ENCODE results near the gene PSME1. TPM values are rescaled to one million over a fixed set of nuclear protein-coding genes. Genes with fewer than 3 reads are reported as not detected.

The PSME1 gene
- total RNA-seq, 6 donors from 2014 or later, result 56.6 to 206 (median 142) TPM

DNA sequence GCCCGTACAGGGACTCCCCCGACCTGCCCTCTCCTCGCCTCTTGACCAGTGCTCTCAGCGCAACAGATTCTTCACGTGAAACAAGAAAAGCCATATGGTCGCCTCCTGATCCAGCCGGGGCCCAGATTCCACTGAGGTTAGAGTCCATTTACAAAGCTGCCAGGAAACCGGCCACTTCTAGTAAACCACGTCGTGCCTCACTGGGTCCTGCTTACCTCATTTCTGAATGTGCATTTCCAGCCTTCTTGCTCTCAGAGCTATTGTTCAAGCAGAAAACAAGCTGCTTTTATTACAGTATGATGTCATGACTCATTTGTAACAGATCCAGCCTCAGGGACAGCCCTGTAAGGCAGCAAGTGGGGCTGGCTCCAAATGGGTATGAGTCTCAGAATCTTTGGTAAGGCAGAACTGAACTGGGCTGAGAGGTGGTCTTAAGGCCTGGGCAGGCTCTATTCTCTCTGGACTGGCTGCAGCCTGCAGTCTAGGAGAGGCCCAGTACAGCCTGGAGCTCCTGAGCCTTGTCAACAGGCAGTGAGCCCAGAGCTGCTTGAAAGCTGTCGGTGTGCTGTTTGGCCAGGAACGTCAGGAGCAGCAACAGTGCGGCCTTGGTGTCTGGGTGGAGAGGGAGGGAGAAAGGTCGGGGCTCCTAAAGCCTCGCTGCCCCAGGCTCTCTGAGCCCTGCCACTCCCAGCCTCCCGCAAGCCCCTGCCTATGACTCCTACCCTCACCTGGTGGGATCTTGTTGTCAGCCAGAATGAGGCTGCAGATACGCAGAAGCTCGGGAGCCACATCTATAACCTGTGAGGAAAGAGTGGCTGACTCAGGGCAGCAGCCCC, 44.2 kb downstream of the PSME1 start:
- Histone ChIP-seq H3K9me3 (no peaks in the 10 kb centered on the region), H3K36me3 (peaks cover 14 to 98% (median 91%) of the 10 kb centered on the region in 4 donors), H3K27ac (no peak overlapping the region), H3K27me3 (no peaks in the 10 kb centered on the region), H3K4me3 (no peak overlapping the region), H3K4me1 (no peaks in the 10 kb centered on the region)
- DNase-seq (no peak), ATAC-seq (ENCODE audit: low FRiP score in 2 of 2) (peak in 1 of 2 donors; percentile 44)
- TF ChIP-seq, protein P1, sequence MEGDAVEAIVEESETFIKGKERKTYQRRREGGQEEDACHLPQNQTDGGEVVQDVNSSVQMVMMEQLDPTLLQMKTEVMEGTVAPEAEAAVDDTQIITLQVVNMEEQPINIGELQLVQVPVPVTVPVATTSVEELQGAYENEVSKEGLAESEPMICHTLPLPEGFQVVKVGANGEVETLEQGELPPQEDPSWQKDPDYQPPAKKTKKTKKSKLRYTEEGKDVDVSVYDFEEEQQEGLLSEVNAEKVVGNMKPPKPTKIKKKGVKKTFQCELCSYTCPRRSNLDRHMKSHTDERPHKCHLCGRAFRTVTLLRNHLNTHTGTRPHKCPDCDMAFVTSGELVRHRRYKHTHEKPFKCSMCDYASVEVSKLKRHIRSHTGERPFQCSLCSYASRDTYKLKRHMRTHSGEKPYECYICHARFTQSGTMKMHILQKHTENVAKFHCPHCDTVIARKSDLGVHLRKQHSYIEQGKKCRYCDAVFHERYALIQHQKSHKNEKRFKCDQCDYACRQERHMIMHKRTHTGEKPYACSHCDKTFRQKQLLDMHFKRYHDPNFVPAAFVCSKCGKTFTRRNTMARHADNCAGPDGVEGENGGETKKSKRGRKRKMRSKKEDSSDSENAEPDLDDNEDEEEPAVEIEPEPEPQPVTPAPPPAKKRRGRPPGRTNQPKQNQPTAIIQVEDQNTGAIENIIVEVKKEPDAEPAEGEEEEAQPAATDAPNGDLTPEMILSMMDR (IDR thresholded peaks at IDR 0.05), result no peak
- TF ChIP-seq POLR2A (IDR thresholded peaks at IDR 0.05), result no peak
- no peak for TF ChIP-seq POLR2AphosphoS5 (IDR thresholded peaks at IDR 0.05)
- TF ChIP-seq EP300 (IDR thresholded peaks at IDR 0.05), result no peak
- WGBS, 2 donors, result 89 to 90% methylated on average over 17 to 18 of the region's 18 CpGs

DNA sequence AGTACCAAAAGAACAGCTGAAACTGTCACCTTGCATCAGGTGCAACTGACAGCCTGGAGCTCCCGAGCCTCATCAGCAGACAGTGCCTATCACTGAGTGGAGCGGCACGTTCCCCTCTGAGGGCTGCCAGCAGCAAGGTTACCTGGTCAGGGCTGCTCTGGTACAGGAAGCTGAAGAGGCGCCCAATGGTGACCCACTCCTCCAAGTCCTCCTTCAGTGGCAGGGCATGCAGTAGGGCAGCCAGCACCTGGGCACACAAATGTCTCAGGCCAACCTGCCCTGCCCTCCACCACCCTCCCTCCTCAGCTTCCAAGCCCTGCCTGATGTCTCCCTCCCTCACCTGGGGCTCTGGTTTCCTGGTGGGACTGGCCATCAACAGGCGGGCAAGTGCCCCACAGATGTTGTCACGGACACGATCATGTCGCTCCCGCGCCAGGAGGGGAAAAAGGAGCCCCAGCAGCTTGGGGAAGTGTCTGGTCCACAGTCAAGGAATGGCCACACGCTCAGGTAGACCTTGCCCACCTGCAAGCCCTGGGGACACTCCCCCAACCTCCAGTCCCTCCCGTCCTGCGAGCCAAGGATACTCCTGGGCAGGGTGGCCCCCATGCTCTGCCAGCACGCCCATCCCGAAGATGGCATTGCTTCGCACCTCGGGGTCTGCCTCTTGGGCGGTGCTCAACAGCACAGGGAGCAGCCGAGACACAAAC, 45.5 kb downstream of the PSME1 start:
- DNase-seq, result peak in 1 of 2 donors; percentile 62
- no peaks in the 10 kb centered on the region for H3K4me1 ChIP-seq
- WGBS, 2 donors, result 89 to 91% methylated on average over 7 to 18 of the region's 19 CpGs
- ATAC-seq (ENCODE audit: low FRiP score in 2 of 2), result no peak
- TF ChIP-seq, protein P1 (IDR thresholded peaks at IDR 0.05), result no peak
- TF ChIP-seq POLR2A (IDR thresholded peaks at IDR 0.05), result no peak
- no peak overlapping the region for H3K4me3 ChIP-seq
- peaks cover 14 to 99% (median 94%) of the 10 kb centered on the region in 4 donors for H3K36me3 ChIP-seq
- H3K9me3 ChIP-seq, result no peaks in the 10 kb centered on the region
- H3K27me3 ChIP-seq, result no peaks in the 10 kb centered on the region
- H3K27ac ChIP-seq, result no peak overlapping the region

DNA sequence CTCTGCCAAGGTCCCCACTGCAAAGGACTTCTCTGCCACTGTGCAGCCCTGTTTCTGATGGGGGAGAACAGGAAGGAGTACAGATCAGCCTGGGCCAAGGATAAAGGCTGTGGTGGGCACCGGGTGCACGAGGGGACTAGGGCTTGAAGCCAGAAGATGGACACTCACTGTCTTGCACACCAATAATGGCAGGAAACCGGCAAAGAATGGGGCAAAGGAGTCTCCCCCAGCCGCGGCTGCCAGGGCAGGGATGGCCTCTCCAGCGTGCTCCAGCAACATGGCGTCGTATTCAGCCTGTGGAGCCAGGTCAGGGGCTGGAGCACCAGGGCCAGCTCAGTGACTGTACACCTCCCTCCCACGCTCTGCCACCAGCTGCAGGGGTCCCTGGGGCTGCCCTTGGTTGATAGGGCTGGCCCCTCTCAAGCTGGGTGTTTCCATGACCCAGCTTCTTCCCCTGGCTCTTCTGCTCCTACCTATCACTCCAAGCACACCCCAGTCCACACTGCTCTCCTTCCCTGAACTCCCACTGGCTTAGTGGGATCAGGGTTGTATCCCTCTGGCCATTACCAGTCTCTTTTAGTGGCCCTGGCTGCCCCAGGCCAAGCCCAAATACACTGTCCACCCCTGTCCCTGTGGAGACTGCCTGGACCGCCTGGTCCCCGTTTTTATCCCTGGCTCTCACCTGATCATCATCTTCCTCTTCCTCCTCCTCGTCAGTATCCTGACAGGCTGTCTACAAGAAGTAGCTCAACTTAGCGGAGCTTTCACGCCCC, 46.3 kb downstream of the PSME1 start:
- no peak overlapping the region for H3K27ac ChIP-seq
- H3K27me3 ChIP-seq, result no peaks in the 10 kb centered on the region
- ATAC-seq (ENCODE audit: low FRiP score in 2 of 2), result no peak
- H3K4me3 ChIP-seq, result no peak overlapping the region
- H3K9me3 ChIP-seq, result no peaks in the 10 kb centered on the region
- peak in 1 of 2 donors; percentile 59 for DNase-seq
- H3K36me3 ChIP-seq, result peaks cover 14 to 97% (median 89%) of the 10 kb centered on the region in 4 donors
- TF ChIP-seq, protein P1 (IDR thresholded peaks at IDR 0.05), result no peak
- TF ChIP-seq POLR2AphosphoS5 (IDR thresholded peaks at IDR 0.05) (no peak), EP300 (IDR thresholded peaks at IDR 0.05) (no peak), POLR2A (IDR thresholded peaks at IDR 0.05) (no peak)
- 80 to 92% methylated on average over 10 to 14 of the region's 14 CpGs for WGBS, 2 donors
- peaks cover 0 to 2% (median under 1%) of the 10 kb centered on the region in 4 donors for H3K4me1 ChIP-seq

DNA sequence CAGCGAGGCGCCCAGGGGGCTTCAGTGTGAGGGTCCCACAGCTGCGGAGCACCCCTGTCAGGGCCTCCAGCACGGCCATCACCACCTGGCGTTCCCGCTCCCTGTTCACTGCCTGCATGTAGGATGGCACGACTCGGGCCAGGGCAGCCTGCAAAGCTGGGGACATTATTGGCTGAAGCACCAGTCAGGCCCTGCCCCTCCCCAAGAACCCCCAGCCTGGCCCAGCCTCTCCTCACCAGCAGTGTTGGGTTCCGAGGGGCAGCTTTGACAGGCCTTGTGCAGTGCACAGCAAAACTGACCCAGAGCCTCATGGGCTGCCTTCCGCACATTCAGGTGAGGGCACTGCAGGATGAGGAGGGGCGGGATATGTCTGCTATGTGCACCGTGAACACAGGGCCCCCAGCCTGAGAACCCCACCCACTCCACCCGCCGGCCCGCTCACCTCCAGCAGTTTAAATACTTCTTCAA, 47.1 kb downstream of the PSME1 start:
- H3K4me3 ChIP-seq, result no peak overlapping the region
- DNase-seq (peak in 1 of 2 donors; percentile 71), ATAC-seq (ENCODE audit: low FRiP score in 2 of 2) (no peak)
- H3K36me3 ChIP-seq, result peaks cover 14 to 90% (median 82%) of the 10 kb centered on the region in 4 donors
- H3K9me3 ChIP-seq, result no peaks in the 10 kb centered on the region
- peaks cover 6 to 10% (median 8%) of the 10 kb centered on the region in 4 donors for H3K4me1 ChIP-seq
- 87 to 99% methylated on average over 9 to 15 of the region's 15 CpGs for WGBS, 2 donors
- no peaks in the 10 kb centered on the region for H3K27me3 ChIP-seq
- no peak for TF ChIP-seq EP300 (IDR thresholded peaks at IDR 0.05)
- TF ChIP-seq, protein P1 (IDR thresholded peaks at IDR 0.05), result no peak
- TF ChIP-seq POLR2AphosphoS5 (IDR thresholded peaks at IDR 0.05), result no peak
- no peak for TF ChIP-seq POLR2A (IDR thresholded peaks at IDR 0.05)
- no peak overlapping the region for H3K27ac ChIP-seq

Measured in upper lobe of left lung (tissue), 6 donors.